Measurements from ENCODE around the gene IMMP2L. TPM values are rescaled to one million over a fixed set of nuclear protein-coding genes. Genes with fewer than 3 reads are reported as not detected.

IMMP2L gene
- total and polyA plus RNA-seq, 7 donors, result 9.3 to 43.0 (median 19.2) TPM

DNA sequence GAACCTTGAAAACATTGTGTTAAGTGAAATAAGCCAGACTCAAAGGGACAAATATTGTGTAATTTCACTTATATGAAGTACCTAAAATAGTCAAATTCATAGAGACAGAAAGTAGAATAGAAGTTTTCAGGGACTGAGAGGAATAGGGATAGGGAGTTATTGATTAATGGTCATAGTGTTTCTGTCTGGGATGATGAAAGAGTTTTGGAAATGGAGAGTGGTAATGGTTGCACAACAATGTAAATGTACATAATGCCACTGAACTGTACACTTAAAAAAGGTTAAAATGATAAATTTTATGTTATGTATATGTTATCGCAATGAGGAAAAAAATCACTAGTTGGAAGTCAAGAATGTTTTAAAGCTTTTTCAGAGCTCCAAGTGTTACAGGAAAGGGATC lies 33.5 kb upstream of the IMMP2L start:
- no peaks in the 10 kb centered on the region for H3K4me1 ChIP-seq
- H3K27me3 ChIP-seq (ENCODE audit: insufficient read depth in 3 of 3, low read length in 2 of 3), result no peaks in the 10 kb centered on the region
- no peaks in the 10 kb centered on the region for H3K9me3 ChIP-seq
- TF ChIP-seq, protein P1, sequence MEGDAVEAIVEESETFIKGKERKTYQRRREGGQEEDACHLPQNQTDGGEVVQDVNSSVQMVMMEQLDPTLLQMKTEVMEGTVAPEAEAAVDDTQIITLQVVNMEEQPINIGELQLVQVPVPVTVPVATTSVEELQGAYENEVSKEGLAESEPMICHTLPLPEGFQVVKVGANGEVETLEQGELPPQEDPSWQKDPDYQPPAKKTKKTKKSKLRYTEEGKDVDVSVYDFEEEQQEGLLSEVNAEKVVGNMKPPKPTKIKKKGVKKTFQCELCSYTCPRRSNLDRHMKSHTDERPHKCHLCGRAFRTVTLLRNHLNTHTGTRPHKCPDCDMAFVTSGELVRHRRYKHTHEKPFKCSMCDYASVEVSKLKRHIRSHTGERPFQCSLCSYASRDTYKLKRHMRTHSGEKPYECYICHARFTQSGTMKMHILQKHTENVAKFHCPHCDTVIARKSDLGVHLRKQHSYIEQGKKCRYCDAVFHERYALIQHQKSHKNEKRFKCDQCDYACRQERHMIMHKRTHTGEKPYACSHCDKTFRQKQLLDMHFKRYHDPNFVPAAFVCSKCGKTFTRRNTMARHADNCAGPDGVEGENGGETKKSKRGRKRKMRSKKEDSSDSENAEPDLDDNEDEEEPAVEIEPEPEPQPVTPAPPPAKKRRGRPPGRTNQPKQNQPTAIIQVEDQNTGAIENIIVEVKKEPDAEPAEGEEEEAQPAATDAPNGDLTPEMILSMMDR (IDR thresholded peaks at IDR 0.05), result no peak
- intact Hi-C loops (cut with DNase I), result no loop called here
- no peaks in the 10 kb centered on the region for H3K36me3 ChIP-seq (ENCODE audit: insufficient read depth in 1 of 2, low read depth in 1 of 2)
- no peak overlapping the region for H3K27ac ChIP-seq
- 97 to 99% (median 98%) methylated on average over 1 of the region's 1 CpG for whole genome bisulfite sequencing, 3 donors
- ATAC-seq, result no peak
- DNase-seq, result no peak
- H3K4me3 ChIP-seq, result no peak overlapping the region

DNA sequence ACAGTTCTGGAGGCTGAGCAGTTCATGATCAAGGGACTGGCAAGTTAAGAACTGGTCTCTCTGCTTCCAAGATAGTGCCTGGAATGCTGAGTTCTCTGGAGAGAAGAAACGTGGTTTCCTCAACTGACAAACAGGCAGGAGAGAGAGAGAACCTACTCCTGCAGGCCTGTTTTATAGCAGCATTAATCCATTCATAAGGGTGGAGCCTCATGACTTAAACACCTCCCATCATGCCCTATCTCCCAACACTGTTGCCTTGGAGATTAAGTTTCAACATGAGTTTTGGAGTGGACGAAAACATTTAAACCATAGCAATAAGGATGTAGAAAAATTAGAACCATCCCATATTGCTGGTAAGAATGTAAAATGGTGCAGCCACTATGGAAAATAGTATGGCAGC lies 32.3 kb upstream of the IMMP2L start:
- no peaks in the 10 kb centered on the region for H3K36me3 ChIP-seq (ENCODE audit: insufficient read depth in 1 of 2, low read depth in 1 of 2)
- no peak overlapping the region for H3K27ac ChIP-seq
- intact Hi-C loops (cut with DNase I), result no loop called here
- H3K4me1 ChIP-seq, result no peaks in the 10 kb centered on the region
- no peaks in the 10 kb centered on the region for H3K9me3 ChIP-seq
- no peak overlapping the region for H3K4me3 ChIP-seq
- TF ChIP-seq, protein P1 (IDR thresholded peaks at IDR 0.05), result no peak
- WGBS, 3 donors, result 24 to 41% (median 35%) methylated on average over 2 of the region's 2 CpGs
- no peaks in the 10 kb centered on the region for H3K27me3 ChIP-seq (ENCODE audit: insufficient read depth in 3 of 3, low read length in 2 of 3)
- ATAC-seq, result no peak
- no peak for DNase-seq

DNA sequence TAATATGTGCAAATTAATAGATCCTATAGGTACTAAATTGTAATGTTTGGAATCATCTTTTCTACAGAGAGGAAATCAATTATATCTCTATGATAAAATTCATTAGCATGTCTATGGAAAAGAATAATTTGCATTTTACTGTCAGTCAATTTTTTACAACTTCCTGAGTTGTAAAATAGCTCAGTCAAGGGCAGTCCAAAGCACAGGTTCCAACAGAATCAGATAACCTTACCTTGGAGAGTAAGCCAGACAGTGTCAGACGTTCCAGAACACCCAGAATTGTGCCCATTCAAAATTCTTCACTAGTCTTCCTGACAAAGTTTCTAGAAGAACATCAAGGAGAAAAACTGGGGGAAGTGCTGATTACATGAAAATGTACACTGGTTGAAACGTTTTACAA lies 31.1 kb upstream of the IMMP2L start:
- intact Hi-C loops (cut with DNase I), result no loop called here
- Histone ChIP-seq H3K27me3 (ENCODE audit: insufficient read depth in 3 of 3, low read length in 2 of 3) (no peaks in the 10 kb centered on the region), H3K9me3 (no peaks in the 10 kb centered on the region), H3K4me3 (no peak overlapping the region), H3K36me3 (ENCODE audit: insufficient read depth in 1 of 2, low read depth in 1 of 2) (no peaks in the 10 kb centered on the region), H3K4me1 (no peaks in the 10 kb centered on the region), H3K27ac (no peak overlapping the region)
- 34 to 52% (median 46%) methylated on average over 2 of the region's 2 CpGs for WGBS, 3 donors
- TF ChIP-seq, protein P1 (IDR thresholded peaks at IDR 0.05), result no peak
- no peak for ATAC-seq
- DNase-seq, result no peak

DNA sequence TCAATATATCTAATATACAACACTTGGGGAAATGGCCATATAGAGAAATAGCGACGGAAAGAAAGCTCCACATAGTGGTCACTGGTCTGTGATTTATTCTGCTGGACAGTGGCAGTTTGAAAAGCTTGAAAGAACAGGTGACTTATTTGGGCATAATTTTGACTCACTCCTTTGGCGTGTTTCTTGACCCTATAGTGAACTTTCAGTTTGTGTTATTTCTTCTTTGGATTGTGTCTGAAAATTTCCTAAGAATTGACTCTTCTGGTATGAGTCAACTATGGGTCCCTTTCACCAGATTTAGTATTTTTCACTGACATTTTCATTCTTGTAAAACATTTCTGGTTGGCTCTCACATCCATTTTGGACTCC lies 25.8 kb upstream of the IMMP2L start:
- TF ChIP-seq, protein P1 (IDR thresholded peaks at IDR 0.05), result no peak
- ATAC-seq (no peak), DNase-seq (no peak)
- H3K27me3 ChIP-seq (ENCODE audit: insufficient read depth in 3 of 3, low read length in 2 of 3), result no peaks in the 10 kb centered on the region
- intact Hi-C loops (cut with DNase I), result no loop called here
- no peak overlapping the region for H3K4me3 ChIP-seq
- no peaks in the 10 kb centered on the region for H3K9me3 ChIP-seq
- WGBS, 3 donors, result 53 to 80% (median 77%) methylated on average over 3 of the region's 3 CpGs
- H3K4me1 ChIP-seq, result no peaks in the 10 kb centered on the region
- no peaks in the 10 kb centered on the region for H3K36me3 ChIP-seq (ENCODE audit: insufficient read depth in 1 of 2, low read depth in 1 of 2)
- no peak overlapping the region for H3K27ac ChIP-seq

DNA sequence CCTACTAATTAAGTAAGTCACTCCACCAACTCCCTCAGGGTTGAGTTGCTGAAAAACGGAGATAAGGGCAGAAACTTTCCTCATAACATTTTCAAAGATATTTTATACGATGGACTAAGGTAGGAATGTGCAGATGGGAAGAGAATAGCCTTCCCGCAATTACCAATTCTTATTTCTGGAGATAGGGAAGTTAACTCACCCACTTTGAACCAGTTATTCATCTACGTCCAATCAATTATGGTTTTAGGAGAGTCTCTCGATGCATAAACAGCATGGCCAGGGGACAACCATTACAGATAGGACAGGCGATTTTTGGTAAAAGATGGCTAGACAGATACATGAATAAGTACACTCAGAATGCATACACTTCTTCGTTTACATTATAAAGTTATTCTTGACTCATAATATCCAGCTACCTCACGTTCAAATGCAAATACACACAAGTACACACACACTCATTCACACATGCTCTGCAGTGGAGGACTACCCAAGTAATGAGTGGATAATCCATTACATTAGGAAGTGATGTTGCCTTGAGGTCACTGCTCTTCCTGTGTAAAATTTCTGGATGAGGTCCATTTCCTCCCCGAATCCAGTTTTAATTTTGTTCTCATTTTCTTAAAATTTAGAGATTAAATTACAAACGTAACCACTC lies 25.2 kb upstream of the IMMP2L start:
- no peaks in the 10 kb centered on the region for H3K4me1 ChIP-seq
- no peaks in the 10 kb centered on the region for H3K27me3 ChIP-seq (ENCODE audit: insufficient read depth in 3 of 3, low read length in 2 of 3)
- TF ChIP-seq, protein P1 (IDR thresholded peaks at IDR 0.05), result no peak
- no peak overlapping the region for H3K27ac ChIP-seq
- ATAC-seq (no peak), DNase-seq (no peak)
- no peaks in the 10 kb centered on the region for H3K9me3 ChIP-seq
- intact Hi-C loops (cut with DNase I), result no loop called here
- no peaks in the 10 kb centered on the region for H3K36me3 ChIP-seq (ENCODE audit: insufficient read depth in 1 of 2, low read depth in 1 of 2)
- WGBS, 3 donors, result 77 to 80% (median 79%) methylated on average over 10 of the region's 10 CpGs
- H3K4me3 ChIP-seq, result no peak overlapping the region

Measured in psoas muscle (tissue), 8 donors.